Endodermal cell (in vitro differentiated cells): ENCODE results near the gene DELE1. TPM values are rescaled to one million over a fixed set of nuclear protein-coding genes. Genes with fewer than 3 reads are reported as not detected.

Experiments used
- DNase-seq: peaks from one replicate; pipeline ENCODE4 v3.0.0-alpha.2; 2017
- H3K27ac ChIP-seq: 2 replicates; pipeline ENCODE4 v1.5.1; 2013; ENCODE audit warnings: mild to moderate bottlenecking, low read depth, low read length, moderate library complexity
- H3K27me3 ChIP-seq: 2 replicates; pipeline ENCODE4 v1.6.1; 2013; ENCODE audit warnings: mild to moderate bottlenecking, low read length, moderate library complexity; ENCODE audit not compliant: insufficient read depth, control insufficient read depth, poor library complexity, severe bottlenecking
- H3K36me3 ChIP-seq: 2 replicates; pipeline ENCODE4 v1.7.0; 2013; ENCODE audit warnings: mild to moderate bottlenecking, low read length, moderate library complexity; ENCODE audit not compliant: control insufficient read depth, insufficient read depth
- H3K4me1 ChIP-seq: one replicate; pipeline ENCODE4 v1.7.0; 2013; ENCODE audit warnings: low read length; ENCODE audit not compliant: control insufficient read depth, insufficient read depth
- H3K4me3 ChIP-seq: 2 replicates; pipeline ENCODE4 v1.5.1; 2013; ENCODE audit warnings: mild to moderate bottlenecking, low read length, moderate library complexity
- H3K9ac ChIP-seq: 2 replicates; pipeline ENCODE4 v1.6.1; 2013; ENCODE audit warnings: mild to moderate bottlenecking, low read length, moderate library complexity; ENCODE audit not compliant: poor library complexity, severe bottlenecking; ENCODE audit errors: extremely low read depth
- H3K9me3 ChIP-seq: 2 replicates; pipeline ENCODE4 v1.6.1; 2013; ENCODE audit warnings: mild to moderate bottlenecking, low read length, moderate library complexity; ENCODE audit not compliant: control insufficient read depth
- H3K27ac Mint-ChIP-seq: 2 replicates; pipeline ENCODE4 v1.8.0; 2020; ENCODE audit warnings: mixed read lengths
- H3K27me3 Mint-ChIP-seq: 2 replicates; pipeline ENCODE4 v1.8.0; 2021; ENCODE audit warnings: mild to moderate bottlenecking, mixed read lengths; ENCODE audit not compliant: insufficient read depth
- H3K36me3 Mint-ChIP-seq: 2 replicates; pipeline ENCODE4 v1.8.0; 2020; ENCODE audit warnings: low read depth, mixed read lengths
- H3K4me1 Mint-ChIP-seq: 2 replicates; pipeline ENCODE4 v1.8.0; 2020; ENCODE audit warnings: mixed read lengths
- H3K4me3 Mint-ChIP-seq: 2 replicates; pipeline ENCODE4 v1.8.0; 2020; ENCODE audit warnings: mild to moderate bottlenecking, moderate library complexity, mixed read lengths
- H3K9me3 Mint-ChIP-seq: 2 replicates; pipeline ENCODE4 v1.8.0; 2020; ENCODE audit warnings: mild to moderate bottlenecking, mixed read lengths
- WGBS, 2 experiments: methylation state at CpG; one replicate each; pipeline versions ENCODE4 v1.1.5 to v1.1.7; 2013; ENCODE audit warnings: missing lambda C conversion rate in 2 of 2, mixed read lengths in 1 of 2; ENCODE audit not compliant: insufficient coverage in 1 of 2, insufficient read length in 1 of 2; 5-methylcytosine and 5-hydroxymethylcytosine counted together
- total RNA-seq, 2 donors: library from RNA; stranded (reverse); fragmentation: NEBNext Ultra II Directional in 1 of 2; extraction: Animal tissue kit (Norgen Biotek cat#: 25700) in 1 of 2; gene quantifications; 2 replicates in 1 of 2; 3 replicates in 1 of 2; pipeline ENCODE4 v1.2.1, GENCODE V29; 2021
- TF ChIP-seq, protein P1 (sequence below): fragments of 200-600 bp; sonication (generic); conservative IDR thresholded peaks from 2 replicates; pipeline ENCODE4 v1.5.0; 2021; ENCODE audit warnings: antibody characterized with exemption, mild to moderate bottlenecking

Gene DELE1
- total RNA-seq, 2 donors from 2014 or later, result 66.5 to 71.4 TPM

DNA sequence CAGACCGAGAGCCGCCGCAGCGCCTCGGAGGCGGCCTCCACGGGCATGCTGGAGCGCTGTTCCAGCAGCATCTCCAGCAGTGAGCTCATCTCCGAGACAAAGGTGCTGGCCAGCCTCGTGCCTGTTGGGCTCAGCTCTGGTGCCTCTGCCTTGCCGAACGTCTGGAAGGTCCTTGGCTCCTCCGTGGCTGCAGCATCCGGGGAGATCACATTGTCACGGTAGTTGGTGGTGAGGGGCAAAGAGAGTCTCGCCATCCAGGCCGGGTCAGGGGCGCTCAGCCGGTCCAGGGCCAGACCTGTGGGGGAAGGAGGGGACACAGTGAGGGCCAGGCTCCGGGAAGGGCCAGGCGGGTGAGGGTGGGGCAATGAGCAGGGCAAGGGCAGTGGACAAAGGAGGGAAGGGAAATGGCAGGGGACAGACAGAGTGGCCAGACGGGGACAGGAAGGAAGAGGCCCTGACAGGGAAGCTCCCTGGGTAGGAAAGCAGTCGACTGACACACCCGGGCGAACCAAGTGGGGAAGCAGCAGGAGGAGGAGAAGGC lies 21.9 kb downstream of the DELE1 start:
- Histone ChIP-seq H3K27ac (peak overlapping the region; percentile 60), H3K4me3 (no peak overlapping the region), H3K36me3 (peaks cover 4% of the 10 kb centered on the region), H3K4me1 (no peaks in the 10 kb centered on the region), H3K27me3 (no peaks in the 10 kb centered on the region), H3K9ac (no peak overlapping the region), H3K9me3 (no peaks in the 10 kb centered on the region)
- WGBS, 2 experiments, result 78 to 80% methylated on average over 12 to 25 of the region's 25 CpGs
- Mint-ChIP-seq H3K27ac (no peak overlapping the region), H3K36me3 (peaks cover under 1% of the 10 kb centered on the region), H3K4me3 (no peak overlapping the region), H3K9me3 (no peaks in the 10 kb centered on the region), H3K27me3 (peaks cover 3% of the 10 kb centered on the region), H3K4me1 (peaks cover 4% of the 10 kb centered on the region)
- TF ChIP-seq, protein P1, sequence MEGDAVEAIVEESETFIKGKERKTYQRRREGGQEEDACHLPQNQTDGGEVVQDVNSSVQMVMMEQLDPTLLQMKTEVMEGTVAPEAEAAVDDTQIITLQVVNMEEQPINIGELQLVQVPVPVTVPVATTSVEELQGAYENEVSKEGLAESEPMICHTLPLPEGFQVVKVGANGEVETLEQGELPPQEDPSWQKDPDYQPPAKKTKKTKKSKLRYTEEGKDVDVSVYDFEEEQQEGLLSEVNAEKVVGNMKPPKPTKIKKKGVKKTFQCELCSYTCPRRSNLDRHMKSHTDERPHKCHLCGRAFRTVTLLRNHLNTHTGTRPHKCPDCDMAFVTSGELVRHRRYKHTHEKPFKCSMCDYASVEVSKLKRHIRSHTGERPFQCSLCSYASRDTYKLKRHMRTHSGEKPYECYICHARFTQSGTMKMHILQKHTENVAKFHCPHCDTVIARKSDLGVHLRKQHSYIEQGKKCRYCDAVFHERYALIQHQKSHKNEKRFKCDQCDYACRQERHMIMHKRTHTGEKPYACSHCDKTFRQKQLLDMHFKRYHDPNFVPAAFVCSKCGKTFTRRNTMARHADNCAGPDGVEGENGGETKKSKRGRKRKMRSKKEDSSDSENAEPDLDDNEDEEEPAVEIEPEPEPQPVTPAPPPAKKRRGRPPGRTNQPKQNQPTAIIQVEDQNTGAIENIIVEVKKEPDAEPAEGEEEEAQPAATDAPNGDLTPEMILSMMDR, result no peak
- DNase-seq, result peak; percentile 69

DNA sequence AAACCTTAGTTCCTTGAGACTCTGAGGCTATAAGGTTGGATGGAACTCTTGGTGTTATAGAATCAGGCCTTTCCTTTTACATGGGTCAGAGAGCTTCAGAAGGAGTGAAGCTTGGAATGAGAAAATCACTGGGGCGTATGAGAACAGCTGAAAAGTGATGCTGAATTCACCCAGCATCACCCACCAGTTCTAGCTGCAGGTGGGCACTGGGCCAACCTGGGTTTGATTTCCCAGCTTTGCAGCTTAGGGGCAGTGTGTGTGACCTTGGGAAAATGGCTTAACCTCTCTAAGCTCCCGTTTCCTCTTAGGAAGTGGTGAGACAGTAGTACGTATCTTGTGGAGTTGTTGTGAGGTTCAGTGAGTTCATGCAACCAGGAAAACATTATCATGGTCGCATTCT lies 23.6 kb downstream of the DELE1 start:
- Mint-ChIP-seq H3K27ac (no peak overlapping the region), H3K9me3 (no peaks in the 10 kb centered on the region), H3K4me1 (peaks cover 9% of the 10 kb centered on the region), H3K27me3 (peaks cover 3% of the 10 kb centered on the region), H3K4me3 (no peak overlapping the region), H3K36me3 (no peaks in the 10 kb centered on the region)
- DNase-seq, result no peak
- no peak overlapping the region for H3K9ac ChIP-seq
- H3K27me3 ChIP-seq, result no peaks in the 10 kb centered on the region
- no peak overlapping the region for H3K27ac ChIP-seq
- 90 to 100% methylated on average over 1 to 4 of the region's 4 CpGs for WGBS, 2 experiments
- H3K9me3 ChIP-seq, result no peaks in the 10 kb centered on the region
- TF ChIP-seq, protein P1, result no peak
- no peaks in the 10 kb centered on the region for H3K4me1 ChIP-seq
- H3K4me3 ChIP-seq, result no peak overlapping the region
- H3K36me3 ChIP-seq, result no peaks in the 10 kb centered on the region

DNA sequence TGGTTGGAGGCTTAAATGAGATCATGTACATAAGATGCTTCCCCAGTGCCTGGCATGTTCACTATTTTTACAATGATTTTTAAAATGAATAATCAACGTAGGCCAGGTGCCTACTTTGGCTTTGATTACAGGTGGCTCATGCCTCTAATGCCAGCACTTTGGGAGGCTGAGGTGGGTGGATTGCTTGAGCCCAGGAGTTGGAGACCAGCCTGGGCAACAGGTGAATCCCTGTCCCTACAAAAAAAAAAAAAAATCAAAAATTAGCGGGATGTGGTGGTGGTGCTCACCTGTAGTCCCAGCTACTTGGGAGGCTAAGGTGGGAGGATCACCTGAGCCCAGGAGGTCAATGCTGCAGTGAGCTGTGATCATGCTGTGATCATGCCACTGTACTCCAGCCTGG lies 25.1 kb downstream of the DELE1 start:
- H3K4me3 Mint-ChIP-seq, result no peak overlapping the region
- H3K36me3 Mint-ChIP-seq, result no peaks in the 10 kb centered on the region

More for the DNA sequence above, 25.1 kb downstream of the DELE1 start:
- H3K4me1 ChIP-seq, result no peaks in the 10 kb centered on the region
- no peaks in the 10 kb centered on the region for H3K27me3 ChIP-seq
- H3K27ac ChIP-seq, result no peak overlapping the region
- peaks cover 9% of the 10 kb centered on the region for H3K4me1 Mint-ChIP-seq
- no peaks in the 10 kb centered on the region for H3K36me3 ChIP-seq
- H3K9me3 ChIP-seq, result no peaks in the 10 kb centered on the region
- DNase-seq, result no peak
- H3K9me3 Mint-ChIP-seq, result no peaks in the 10 kb centered on the region
- H3K27me3 Mint-ChIP-seq, result peaks cover 3% of the 10 kb centered on the region
- H3K27ac Mint-ChIP-seq, result no peak overlapping the region
- H3K9ac ChIP-seq, result no peak overlapping the region
- TF ChIP-seq, protein P1, result no peak
- no peak overlapping the region for H3K4me3 ChIP-seq
- WGBS, 2 experiments, result 93% methylated on average over 2 of the region's 2 CpGs; no CpG with 5 or more reads in 1 of the 2 experiments
